PC-9 (cell line): Measurements from ENCODE around the gene ARL10.

Experiments
- EZH2 ChIP-seq: fragments of 200-600 bp; sonication (generic); IDR thresholded peaks from 2 replicates; pipeline ENCODE4 v1.8.0; 2017; ENCODE audit warnings: antibody characterized with exemption, low read depth
- TF ChIP-seq, protein P1 (sequence below): fragments of 200-600 bp; sonication (generic); conservative IDR thresholded peaks from 2 replicates; pipeline ENCODE4 v1.6.1; 2017; ENCODE audit warnings: mixed run types, antibody characterized with exemption, mild to moderate bottlenecking, moderate library complexity

GRCh38 chr5:176394096-176394495 is 28.8 kb downstream of the ARL10 start:
- TF ChIP-seq, protein P1, sequence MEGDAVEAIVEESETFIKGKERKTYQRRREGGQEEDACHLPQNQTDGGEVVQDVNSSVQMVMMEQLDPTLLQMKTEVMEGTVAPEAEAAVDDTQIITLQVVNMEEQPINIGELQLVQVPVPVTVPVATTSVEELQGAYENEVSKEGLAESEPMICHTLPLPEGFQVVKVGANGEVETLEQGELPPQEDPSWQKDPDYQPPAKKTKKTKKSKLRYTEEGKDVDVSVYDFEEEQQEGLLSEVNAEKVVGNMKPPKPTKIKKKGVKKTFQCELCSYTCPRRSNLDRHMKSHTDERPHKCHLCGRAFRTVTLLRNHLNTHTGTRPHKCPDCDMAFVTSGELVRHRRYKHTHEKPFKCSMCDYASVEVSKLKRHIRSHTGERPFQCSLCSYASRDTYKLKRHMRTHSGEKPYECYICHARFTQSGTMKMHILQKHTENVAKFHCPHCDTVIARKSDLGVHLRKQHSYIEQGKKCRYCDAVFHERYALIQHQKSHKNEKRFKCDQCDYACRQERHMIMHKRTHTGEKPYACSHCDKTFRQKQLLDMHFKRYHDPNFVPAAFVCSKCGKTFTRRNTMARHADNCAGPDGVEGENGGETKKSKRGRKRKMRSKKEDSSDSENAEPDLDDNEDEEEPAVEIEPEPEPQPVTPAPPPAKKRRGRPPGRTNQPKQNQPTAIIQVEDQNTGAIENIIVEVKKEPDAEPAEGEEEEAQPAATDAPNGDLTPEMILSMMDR: no peak
- TF ChIP-seq EZH2: no peak
